ENCODE measurements around the gene KIRREL3.

Gene KIRREL3

DNA sequence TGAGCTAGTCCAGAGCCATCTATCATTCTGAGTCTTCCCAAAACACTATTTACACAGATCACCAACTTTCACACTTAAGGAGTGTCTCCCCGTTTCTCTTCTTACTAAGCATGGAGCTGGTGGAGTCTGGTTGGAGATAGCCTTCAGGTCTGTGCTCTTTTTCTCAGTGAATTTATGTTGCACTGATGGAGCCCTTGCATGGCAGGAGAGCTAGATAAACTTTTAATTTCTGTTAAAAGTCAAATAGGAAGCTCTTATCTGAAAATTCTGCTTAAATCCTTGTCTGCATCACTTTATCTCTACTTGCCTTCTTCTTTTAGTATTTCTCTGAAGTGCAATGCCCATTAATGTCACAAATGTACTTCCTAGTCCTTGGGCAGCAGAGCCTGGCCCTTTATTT is 581.7 kb downstream of the KIRREL3 start:
- H2AFZ ChIP-seq (ENCODE audit: low read length, unreplicated experiment) = no peak overlapping the region
- H3K36me3 ChIP-seq (ENCODE audit: insufficient read depth, low read length) = no peaks in the 10 kb centered on the region; the same call in 1 of the 2 replicates
- H3K79me2 ChIP-seq (ENCODE audit: control insufficient read depth, insufficient read depth, low read length, unreplicated experiment) = no peaks in the 10 kb centered on the region
- H3K27ac ChIP-seq (ENCODE audit: low read depth, low read length) = no peak overlapping the region
- no peak overlapping the region for H3K4me3 ChIP-seq (ENCODE audit: low read depth, low read length)
- no peaks in the 10 kb centered on the region for H3K27me3 ChIP-seq (ENCODE audit: insufficient read depth, low read length)
- H3K4me1 ChIP-seq (ENCODE audit: control insufficient read depth, insufficient read depth, low read length, unreplicated experiment) = no peaks in the 10 kb centered on the region

- no peak overlapping the region for H3K27ac ChIP-seq (ENCODE audit: low read depth, low read length)
- peak overlapping the region; percentile 74 for H3K4me3 ChIP-seq (ENCODE audit: low read depth, low read length)
- no peak overlapping the region for H2AFZ ChIP-seq (ENCODE audit: low read length, unreplicated experiment)
- no peaks in the 10 kb centered on the region for H3K79me2 ChIP-seq (ENCODE audit: control insufficient read depth, insufficient read depth, low read length, unreplicated experiment)
- no peaks in the 10 kb centered on the region; the same call in 1 of the 2 replicates for H3K36me3 ChIP-seq (ENCODE audit: insufficient read depth, low read length)
- no peaks in the 10 kb centered on the region for H3K27me3 ChIP-seq (ENCODE audit: insufficient read depth, low read length)
- H3K4me1 ChIP-seq (ENCODE audit: control insufficient read depth, insufficient read depth, low read length, unreplicated experiment) = no peaks in the 10 kb centered on the region
These were observed 583.3 kb downstream of the KIRREL3 start for GRCh38 chr11:126417091-126417862.

DNA sequence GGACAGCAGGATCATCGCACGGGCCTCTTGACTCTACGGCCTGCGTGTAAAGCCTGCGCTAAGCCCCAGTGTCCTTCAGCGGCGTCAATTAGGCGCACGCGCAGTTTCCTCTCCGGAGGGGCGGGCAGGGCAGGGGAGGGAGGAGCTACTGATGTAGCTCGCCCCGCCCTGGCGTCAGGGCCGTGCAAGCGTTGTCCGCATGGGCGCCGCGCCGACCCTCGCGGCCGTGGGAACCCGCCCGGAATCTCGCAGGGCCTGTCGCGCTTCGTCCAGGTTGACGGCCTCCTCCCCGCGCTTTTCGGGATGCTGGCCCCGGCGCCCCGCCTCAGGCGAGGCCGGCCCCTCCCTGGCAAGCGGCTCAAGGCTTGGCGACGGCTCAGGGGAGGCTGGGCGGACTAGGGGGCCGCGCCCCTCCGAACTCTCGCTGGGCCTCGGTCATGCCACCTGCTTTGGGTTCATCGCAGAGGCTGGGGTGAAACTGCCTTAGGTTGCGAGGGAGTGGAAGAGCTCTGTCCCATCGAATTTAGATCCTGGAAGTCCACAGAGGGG is 584.0 kb downstream of the KIRREL3 start:
- H3K4me1 ChIP-seq (ENCODE audit: control insufficient read depth, insufficient read depth, low read length, unreplicated experiment) = no peaks in the 10 kb centered on the region
- H3K27ac ChIP-seq (ENCODE audit: low read depth, low read length) = no peak overlapping the region
- no peaks in the 10 kb centered on the region; the same call in 1 of the 2 replicates for H3K36me3 ChIP-seq (ENCODE audit: insufficient read depth, low read length)
- no peaks in the 10 kb centered on the region for H3K79me2 ChIP-seq (ENCODE audit: control insufficient read depth, insufficient read depth, low read length, unreplicated experiment)
- H3K27me3 ChIP-seq (ENCODE audit: insufficient read depth, low read length) = no peaks in the 10 kb centered on the region
- H2AFZ ChIP-seq (ENCODE audit: low read length, unreplicated experiment) = no peak overlapping the region
- peak overlapping the region; percentile 74 for H3K4me3 ChIP-seq (ENCODE audit: low read depth, low read length)

DNA sequence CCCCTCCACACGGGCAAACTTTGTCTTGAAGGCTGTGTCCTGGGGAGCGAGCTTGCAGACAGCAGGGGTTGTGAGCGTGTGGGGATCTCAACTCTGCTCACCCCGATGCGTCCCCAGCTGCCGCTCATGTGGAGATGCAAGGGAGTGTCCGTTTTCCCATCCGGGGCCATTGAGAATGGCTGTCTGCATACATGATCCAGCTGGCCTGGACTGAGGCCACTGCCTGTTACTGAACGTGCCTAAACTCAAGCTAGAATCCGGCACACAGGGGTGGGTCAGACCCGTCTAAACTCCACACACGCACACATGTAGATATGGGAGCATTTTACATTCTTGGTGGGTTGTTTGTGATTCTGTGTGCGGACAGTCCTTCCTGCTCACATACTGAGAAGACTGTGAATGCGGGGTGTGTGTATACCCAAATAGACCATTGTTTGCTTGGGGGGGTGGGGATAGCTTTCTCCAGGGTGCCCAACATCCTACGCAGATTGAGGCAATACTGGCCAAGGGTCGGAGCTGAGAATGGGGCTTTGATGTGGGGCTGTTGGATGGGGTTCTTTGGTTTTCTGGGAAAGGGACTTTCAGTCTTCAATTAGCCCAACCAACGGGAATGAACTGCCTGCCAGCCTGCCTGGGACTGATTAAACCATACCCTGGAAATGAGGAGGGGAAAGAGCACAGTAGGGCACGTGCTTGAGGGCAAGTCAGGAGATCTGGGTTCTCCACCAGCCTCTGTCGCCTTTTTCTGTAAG is 584.7 kb downstream of the KIRREL3 start:
- Histone ChIP-seq H3K4me3 (ENCODE audit: low read depth, low read length) (peak overlapping the region; percentile 74), H3K27me3 (ENCODE audit: insufficient read depth, low read length) (no peaks in the 10 kb centered on the region), H3K4me1 (ENCODE audit: control insufficient read depth, insufficient read depth, low read length, unreplicated experiment) (no peaks in the 10 kb centered on the region), H3K27ac (ENCODE audit: low read depth, low read length) (no peak overlapping the region), H2AFZ (ENCODE audit: low read length, unreplicated experiment) (no peak overlapping the region), H3K36me3 (ENCODE audit: insufficient read depth, low read length) (no peaks in the 10 kb centered on the region; the same call in 1 of the 2 replicates), H3K79me2 (ENCODE audit: control insufficient read depth, insufficient read depth, low read length, unreplicated experiment) (no peaks in the 10 kb centered on the region)

- no peaks in the 10 kb centered on the region for H3K79me2 ChIP-seq (ENCODE audit: control insufficient read depth, insufficient read depth, low read length, unreplicated experiment)
- H3K4me1 ChIP-seq (ENCODE audit: control insufficient read depth, insufficient read depth, low read length, unreplicated experiment) = no peaks in the 10 kb centered on the region
- H3K4me3 ChIP-seq (ENCODE audit: low read depth, low read length) = no peak overlapping the region
- no peaks in the 10 kb centered on the region; the same call in 1 of the 2 replicates for H3K36me3 ChIP-seq (ENCODE audit: insufficient read depth, low read length)
- H3K27ac ChIP-seq (ENCODE audit: low read depth, low read length) = no peak overlapping the region
- H3K27me3 ChIP-seq (ENCODE audit: insufficient read depth, low read length) = no peaks in the 10 kb centered on the region
- H2AFZ ChIP-seq (ENCODE audit: low read length, unreplicated experiment) = no peak overlapping the region
These were observed 585.4 kb downstream of the KIRREL3 start for GRCh38 chr11:126415128-126415527.

DNA sequence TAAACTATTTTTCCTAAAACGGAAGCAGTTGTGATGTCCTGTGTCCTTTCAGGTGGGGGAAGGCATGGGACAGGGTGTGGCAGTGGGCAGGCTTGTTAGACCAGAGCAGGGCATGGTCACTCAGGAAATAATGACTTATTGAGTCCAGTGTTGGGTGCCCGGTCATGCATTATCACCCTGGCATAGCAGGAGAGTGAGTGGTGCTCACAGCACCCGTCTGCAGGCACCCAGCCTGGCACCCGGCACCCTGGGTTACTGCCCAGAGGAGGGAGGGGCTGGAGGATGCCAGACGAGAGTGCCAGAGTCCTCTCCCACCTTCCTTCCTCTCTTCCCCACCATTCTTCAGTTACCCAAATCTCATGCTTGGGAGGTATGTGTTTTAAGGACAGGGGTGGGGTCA is 586.0 kb downstream of the KIRREL3 start:
- H3K4me3 ChIP-seq (ENCODE audit: low read depth, low read length) = no peak overlapping the region
- no peak overlapping the region for H3K27ac ChIP-seq (ENCODE audit: low read depth, low read length)
- H2AFZ ChIP-seq (ENCODE audit: low read length, unreplicated experiment) = no peak overlapping the region
- H3K4me1 ChIP-seq (ENCODE audit: control insufficient read depth, insufficient read depth, low read length, unreplicated experiment) = no peaks in the 10 kb centered on the region
- no peaks in the 10 kb centered on the region for H3K79me2 ChIP-seq (ENCODE audit: control insufficient read depth, insufficient read depth, low read length, unreplicated experiment)
- H3K36me3 ChIP-seq (ENCODE audit: insufficient read depth, low read length) = no peaks in the 10 kb centered on the region; the same call in 1 of the 2 replicates
- H3K27me3 ChIP-seq (ENCODE audit: insufficient read depth, low read length) = no peaks in the 10 kb centered on the region

DNA sequence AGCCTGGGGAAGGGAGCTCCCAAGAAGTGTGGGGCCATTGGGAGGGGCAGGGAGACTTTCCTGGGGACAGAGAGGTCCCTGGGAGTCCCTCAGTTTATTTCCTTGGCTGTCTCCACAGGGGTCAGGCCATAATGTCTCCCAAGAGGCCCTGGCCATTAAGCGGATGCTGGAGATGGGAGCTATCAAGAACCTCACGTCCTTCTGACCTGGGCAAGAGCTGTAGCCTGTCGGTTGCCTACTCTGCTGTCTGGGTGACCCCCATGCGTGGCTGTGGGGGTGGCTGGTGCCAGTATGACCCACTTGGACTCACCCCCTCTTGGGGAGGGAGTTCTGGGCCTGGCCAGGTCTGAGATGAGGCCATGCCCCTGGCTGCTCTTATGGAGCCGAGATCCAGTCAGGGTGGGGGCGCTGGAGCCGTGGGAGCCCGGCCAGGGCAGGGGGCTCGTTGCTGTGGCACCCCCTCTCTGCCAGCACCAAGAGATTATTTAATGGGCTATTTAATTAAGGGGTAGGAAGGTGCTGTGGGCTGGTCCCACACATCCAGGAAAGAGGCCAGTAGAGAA is 586.6 kb downstream of the KIRREL3 start:
- Histone ChIP-seq H2AFZ (ENCODE audit: low read length, unreplicated experiment) (no peak overlapping the region), H3K4me3 (ENCODE audit: low read depth, low read length) (no peak overlapping the region), H3K4me1 (ENCODE audit: control insufficient read depth, insufficient read depth, low read length, unreplicated experiment) (no peaks in the 10 kb centered on the region), H3K27ac (ENCODE audit: low read depth, low read length) (no peak overlapping the region), H3K79me2 (ENCODE audit: control insufficient read depth, insufficient read depth, low read length, unreplicated experiment) (no peaks in the 10 kb centered on the region), H3K36me3 (ENCODE audit: insufficient read depth, low read length) (no peaks in the 10 kb centered on the region; the same call in 1 of the 2 replicates), H3K27me3 (ENCODE audit: insufficient read depth, low read length) (no peaks in the 10 kb centered on the region)

DNA sequence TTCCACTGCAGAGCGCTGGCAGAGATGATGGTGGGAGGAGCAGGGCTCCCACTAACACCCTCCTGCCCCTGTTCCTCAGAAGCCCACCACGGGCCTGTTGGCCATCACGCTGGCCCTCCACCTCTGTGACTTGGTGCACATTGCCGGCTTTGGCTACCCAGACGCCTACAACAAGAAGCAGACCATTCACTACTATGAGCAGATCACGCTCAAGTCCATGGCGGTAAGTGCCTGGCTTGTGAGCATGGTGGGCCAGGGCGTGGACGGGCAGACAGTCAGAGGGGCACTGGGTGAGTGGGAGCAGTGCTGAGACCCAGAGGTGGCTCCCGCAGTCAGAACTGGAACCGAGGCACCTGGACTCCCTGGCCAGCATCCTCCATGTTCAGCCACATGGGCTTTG is 587.1 kb downstream of the KIRREL3 start:
- H2AFZ ChIP-seq (ENCODE audit: low read length, unreplicated experiment) = no peak overlapping the region
- no peaks in the 10 kb centered on the region for H3K4me1 ChIP-seq (ENCODE audit: control insufficient read depth, insufficient read depth, low read length, unreplicated experiment)
- H3K27me3 ChIP-seq (ENCODE audit: insufficient read depth, low read length) = no peaks in the 10 kb centered on the region
- H3K27ac ChIP-seq (ENCODE audit: low read depth, low read length) = no peak overlapping the region
- no peak overlapping the region for H3K4me3 ChIP-seq (ENCODE audit: low read depth, low read length)
- H3K79me2 ChIP-seq (ENCODE audit: control insufficient read depth, insufficient read depth, low read length, unreplicated experiment) = no peaks in the 10 kb centered on the region
- no peaks in the 10 kb centered on the region; the same call in 1 of the 2 replicates for H3K36me3 ChIP-seq (ENCODE audit: insufficient read depth, low read length)

- Histone ChIP-seq H3K27ac (ENCODE audit: low read depth, low read length) (no peak overlapping the region), H2AFZ (ENCODE audit: low read length, unreplicated experiment) (no peak overlapping the region), H3K27me3 (ENCODE audit: insufficient read depth, low read length) (no peaks in the 10 kb centered on the region), H3K4me3 (ENCODE audit: low read depth, low read length) (no peak overlapping the region), H3K36me3 (ENCODE audit: insufficient read depth, low read length) (no peaks in the 10 kb centered on the region; the same call in 1 of the 2 replicates), H3K79me2 (ENCODE audit: control insufficient read depth, insufficient read depth, low read length, unreplicated experiment) (no peaks in the 10 kb centered on the region), H3K4me1 (ENCODE audit: control insufficient read depth, insufficient read depth, low read length, unreplicated experiment) (no peaks in the 10 kb centered on the region)
These were observed 588.6 kb downstream of the KIRREL3 start for GRCh38 chr11:126411971-126412381.

DNA sequence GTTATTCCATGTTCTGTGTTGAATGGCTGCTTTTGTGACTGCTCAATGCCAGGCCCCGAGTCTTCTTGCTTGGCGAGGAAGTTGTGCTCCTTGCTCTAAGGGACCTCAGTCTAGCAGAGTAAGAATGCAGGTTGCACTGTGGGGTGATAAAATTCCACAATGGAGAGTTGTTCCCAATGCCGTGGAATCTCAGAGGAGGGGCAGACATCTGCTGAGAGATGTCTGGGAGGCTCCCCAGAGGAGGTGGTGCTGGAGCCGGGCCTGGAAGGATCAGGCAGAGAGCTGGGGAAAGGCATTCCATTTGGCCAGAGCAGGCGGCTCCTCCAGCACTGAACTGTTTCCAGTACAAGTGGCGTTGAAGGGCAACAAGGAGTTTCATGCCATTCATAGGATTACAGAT is 589.9 kb downstream of the KIRREL3 start:
- no peaks in the 10 kb centered on the region for H3K79me2 ChIP-seq (ENCODE audit: control insufficient read depth, insufficient read depth, low read length, unreplicated experiment)
- H3K27ac ChIP-seq (ENCODE audit: low read depth, low read length) = no peak overlapping the region
- H3K27me3 ChIP-seq (ENCODE audit: insufficient read depth, low read length) = no peaks in the 10 kb centered on the region
- H2AFZ ChIP-seq (ENCODE audit: low read length, unreplicated experiment) = no peak overlapping the region
- no peaks in the 10 kb centered on the region for H3K4me1 ChIP-seq (ENCODE audit: control insufficient read depth, insufficient read depth, low read length, unreplicated experiment)
- H3K36me3 ChIP-seq (ENCODE audit: insufficient read depth, low read length) = no peaks in the 10 kb centered on the region; the same call in 1 of the 2 replicates
- H3K4me3 ChIP-seq (ENCODE audit: low read depth, low read length) = no peak overlapping the region

Data from ACC112 (cell line).